HuH-7.5 (cell line): ENCODE data around the gene RAD9A.
A peak's percentile ranks its signal among the peaks of the same experiment; 100 is the strongest.

Experiments used
- DNase-seq: peaks from one replicate; pipeline ENCODE4 v3.0.0; 2011; ENCODE audit warnings: low spot score

RAD9A gene

DNA sequence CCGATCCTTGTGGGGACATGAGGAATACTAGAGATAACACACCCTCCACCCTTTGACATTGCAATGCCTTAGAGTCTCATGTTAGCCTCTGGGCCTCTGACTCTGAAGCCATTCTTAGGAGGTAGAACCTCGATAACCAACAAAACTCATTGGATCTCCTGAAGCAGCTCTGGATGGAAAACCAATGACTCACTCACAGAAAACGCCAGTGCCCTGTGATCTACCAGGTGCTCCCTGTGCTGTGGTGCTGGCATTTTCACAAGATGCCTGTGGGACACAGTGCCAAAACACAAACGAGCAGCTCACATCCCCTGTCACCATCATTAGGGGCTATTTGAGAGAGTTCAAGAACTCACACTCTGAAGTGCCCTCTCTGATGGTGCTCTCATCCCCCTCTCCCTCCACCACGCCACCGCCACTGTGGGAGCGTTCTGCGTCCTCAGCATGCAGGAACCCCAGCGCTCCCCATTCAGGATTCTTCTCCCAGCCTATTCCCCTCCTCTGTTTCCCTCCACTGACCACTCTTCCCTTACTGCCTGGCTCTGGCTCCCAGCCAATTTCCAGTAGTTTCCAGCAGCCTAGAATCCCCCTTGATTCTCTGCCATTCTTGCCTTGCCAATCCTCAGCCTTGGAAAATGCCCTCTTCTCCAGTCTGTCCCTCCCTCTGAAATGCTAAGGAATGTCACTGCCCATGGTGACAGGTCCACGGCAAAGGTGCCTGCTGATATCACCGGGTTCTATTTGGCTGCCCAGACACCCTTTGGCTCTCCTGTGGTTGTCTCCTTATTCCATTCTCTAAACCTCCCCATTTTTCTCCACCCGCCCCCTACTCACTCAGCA is 33.7 kb upstream of the RAD9A start:
- peak; percentile 21 for DNase-seq

DNA sequence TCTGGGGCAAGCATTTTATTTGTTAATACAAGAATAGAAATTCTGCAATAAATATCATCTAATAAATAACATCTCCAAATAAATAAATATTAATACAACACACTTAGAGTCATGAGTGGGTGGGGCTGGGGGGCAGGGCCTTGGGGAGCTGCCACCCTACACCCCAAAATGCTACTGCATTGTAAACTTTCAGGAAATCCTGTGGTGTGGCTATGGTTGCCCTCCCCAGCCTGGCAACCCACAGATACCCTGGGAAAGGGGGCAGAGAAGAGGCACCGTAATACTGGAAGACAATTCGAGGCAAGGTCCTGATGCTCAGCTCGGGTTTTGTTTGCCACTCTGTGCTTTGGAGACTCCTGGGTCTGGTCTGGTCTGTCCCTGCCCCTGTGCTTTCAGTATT is 27.6 kb upstream of the RAD9A start:
- no peak for DNase-seq

DNA sequence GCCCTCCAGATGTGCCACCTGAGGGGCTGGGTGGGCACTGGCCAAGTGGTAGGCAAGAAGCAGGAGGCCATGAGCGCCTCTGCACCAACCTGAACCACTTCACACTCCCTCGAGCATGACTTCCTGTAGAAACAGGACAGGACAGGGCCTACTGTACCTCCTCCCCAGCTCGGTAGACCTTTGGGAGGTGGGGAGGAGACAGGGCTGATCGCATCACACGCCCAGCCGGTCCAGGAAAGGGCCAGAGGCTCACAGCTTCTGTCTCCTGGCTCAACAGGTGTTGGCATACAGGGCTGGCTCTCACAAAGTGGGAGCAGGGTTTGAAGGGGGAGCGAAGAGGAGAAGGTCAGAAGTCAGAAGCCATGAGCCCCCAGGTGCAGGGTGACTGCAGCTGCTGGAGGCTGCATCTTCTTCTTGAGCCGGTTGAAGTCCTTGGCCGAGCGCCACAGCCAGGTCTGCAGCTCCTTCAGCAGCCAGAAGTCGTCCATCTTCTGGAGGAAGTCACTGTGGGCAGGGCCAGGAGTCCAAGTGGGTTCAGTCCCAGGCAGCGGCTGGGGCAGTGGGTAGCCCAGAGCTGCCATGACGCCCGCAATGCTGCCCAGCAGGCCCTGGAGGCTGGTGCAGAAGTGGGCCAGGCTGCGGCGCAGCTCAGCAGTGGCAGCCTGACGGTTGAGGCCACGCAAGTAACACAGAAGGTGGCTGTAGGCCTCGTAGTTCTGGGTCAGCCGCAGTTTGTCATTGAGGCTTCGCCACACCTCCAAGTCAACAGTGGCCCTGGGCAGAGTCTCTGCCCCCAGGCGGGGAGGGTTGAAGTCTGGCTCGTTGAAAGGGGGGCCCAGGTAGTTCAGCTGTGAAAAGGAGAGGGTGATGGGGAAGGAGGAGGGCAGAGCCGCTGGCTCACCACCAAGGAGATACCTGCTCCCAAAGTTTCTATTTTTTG is 26.7 kb upstream of the RAD9A start:
- DNase-seq = no peak

DNA sequence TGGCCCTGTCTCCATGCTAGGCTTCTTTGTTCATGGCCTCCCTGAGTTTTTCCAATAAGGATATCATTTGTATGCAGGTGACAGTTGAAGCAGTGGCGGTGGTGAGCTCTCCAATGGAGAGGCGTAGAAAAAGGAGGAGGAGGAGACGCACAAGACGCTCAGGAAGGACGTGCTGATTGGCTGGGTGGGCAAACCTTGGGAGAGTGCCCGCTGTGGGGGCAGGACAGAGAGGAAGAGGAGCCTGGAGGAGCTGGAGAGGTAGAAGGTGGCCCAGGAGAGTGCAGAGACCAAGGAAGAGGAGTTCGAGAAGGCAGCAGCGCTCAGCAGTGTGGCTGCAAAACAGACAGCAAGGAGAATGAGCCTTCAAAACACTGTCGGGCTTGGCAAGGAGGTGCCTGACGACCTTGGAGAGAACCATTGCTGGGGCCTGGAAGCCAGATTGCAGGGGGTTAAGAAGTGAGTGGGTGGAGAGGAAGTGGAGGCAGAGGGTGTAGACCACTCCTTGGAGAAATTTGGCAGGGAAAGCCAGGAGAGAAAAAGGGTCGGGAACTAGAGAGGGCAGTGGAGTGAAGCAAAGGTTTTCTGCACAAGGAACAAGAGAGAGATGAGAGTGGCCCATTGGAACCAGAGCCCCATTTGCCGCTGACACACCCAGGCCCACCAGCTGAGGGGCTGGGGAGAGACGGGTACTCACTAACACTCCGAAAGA is 25.9 kb upstream of the RAD9A start:
- no peak for DNase-seq

DNA sequence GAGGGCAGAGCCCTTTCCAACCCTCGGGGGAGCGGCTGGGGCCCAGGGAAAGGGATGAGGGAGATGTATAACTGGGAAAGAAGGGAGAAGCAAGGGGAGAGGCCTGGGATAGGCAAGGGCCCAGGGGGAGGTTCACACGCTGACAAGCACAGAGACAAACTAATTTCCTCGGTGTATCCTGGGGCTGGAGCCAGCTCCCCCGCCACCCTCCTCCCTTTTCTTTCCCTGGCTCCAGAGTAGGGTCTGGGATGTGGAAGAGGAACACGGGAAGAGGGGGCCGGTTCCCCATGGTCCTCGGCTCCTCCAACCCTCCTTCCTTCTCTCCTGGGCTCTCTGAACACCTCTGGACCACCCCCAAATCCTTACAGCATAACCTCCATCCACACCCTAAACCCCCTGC is 25.2 kb upstream of the RAD9A start:
- no peak for DNase-seq

DNA sequence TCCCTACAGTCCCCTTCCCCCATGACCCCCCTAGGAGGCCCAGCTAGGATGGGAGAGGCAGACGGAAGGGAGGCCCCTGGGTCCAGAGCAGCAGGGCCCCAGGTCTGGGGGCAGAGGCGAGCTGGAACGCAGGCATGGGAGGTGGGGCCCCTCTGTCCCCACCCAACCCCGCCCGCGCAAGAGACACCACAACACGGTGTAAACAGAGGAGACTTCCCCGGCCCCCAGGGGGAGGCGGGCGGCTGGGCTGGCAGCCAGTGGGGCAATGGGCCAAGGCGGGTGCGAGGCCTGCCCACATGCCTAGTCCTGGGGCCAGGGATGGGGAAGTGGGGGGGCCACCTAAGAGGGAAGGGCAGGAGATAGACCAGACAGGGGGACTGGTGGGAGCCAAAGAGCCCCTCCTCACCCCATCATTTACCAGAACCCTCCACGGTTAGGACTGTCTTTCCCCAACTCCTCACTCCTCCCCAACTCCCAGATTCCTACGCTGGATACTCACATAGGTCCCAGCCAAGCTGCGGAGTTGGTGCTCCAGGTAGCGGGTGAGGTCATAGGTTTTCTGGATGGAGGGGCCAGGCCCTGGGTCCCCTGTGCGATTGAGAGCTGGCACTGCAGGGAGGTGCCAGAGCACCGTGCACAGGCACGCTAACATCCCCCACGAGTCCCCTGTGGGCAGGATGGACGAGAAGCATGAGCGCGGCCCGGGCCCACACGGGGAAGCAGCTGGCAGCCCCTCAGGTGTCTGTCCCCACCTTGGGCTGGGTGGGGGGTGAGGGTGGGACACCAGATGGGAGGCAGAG is 24.6 kb upstream of the RAD9A start:
- DNase-seq = no peak

DNA sequence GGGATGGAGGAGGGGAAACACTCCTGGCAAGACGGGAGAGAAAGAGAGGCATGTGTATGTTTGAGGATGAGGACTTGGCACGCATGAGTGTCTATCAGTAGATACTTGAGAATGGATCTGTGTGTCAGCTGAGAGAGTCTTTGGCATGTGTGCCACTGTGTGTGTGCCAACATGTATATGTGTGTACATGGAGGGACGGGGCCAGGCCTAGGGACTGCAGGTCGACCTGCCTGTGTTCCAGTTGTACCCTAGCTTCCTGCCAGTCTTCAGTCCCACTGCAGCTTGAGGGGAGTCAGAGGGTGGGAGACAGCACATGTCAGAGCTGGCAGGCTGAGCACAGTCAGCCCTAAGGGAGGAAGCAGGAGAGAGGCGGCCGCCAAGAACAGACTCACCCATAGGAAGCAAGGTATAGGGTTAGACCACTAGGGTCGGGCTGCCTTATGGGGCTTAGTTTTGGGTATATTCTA is 24.0 kb upstream of the RAD9A start:
- DNase-seq = no peak

DNA sequence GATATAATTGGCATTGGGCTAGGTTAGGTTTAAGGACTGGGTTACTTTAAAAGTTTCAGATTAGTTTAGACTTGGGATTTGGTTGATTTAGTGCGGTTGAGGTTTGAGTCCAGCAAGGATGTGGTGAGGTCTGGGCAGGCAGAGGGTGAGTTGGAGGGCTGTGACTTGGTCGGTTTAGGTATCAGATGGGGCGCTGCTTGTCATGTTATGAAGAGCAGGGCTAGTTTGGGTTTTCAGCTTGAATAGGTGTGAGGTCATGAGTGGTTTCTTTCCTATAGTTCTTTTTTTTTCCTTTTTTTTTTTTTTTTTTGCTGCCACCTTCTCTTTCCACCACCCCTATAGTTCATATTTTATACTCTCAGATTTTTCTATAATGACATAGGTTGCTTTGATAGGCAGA is 23.2 kb upstream of the RAD9A start:
- DNase-seq = no peak

DNA sequence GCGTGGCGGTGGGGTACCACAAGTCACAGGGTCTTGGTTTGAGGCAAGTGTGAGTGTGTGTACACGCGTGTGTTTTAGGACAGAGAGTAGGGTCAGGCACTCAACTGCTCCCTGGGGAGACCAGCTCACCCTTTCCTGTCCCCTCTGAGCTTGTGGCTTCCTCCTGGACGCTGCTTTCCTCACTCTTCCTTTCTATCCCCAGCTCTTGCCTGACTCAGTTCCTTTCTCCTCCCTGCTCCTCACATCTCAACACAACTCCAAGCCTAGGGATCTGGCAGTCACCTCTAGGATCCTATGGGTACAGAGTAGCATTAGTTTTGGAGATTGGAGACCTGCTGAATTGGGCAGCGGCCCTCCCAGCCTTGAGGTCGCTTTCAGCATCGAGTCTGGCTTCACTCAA is 22.5 kb upstream of the RAD9A start:
- DNase-seq = no peak

DNA sequence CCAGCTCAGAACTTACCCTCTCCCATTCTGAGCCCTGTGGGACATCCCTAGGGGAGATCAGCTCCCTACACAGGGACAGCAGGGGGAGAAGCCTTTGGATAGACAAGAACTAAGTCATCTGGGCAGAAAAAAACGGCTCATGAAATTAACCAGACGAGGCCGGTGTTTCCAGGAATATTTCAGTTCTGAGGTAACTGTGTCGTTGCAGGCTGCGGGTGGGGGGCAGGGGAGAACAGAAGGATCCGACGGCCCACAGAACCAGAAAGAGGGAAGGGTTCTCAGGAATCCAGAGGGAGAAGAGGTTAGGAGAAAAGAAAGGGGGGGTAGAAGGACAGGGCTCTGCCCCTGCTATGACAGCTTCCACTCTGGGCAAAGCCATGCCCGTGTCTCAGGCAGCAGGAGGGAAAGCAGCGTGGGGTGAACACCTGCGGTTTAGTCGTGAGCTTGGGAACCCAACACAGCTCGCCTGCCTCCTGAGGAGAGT is 21.9 kb upstream of the RAD9A start:
- DNase-seq = no peak

DNA sequence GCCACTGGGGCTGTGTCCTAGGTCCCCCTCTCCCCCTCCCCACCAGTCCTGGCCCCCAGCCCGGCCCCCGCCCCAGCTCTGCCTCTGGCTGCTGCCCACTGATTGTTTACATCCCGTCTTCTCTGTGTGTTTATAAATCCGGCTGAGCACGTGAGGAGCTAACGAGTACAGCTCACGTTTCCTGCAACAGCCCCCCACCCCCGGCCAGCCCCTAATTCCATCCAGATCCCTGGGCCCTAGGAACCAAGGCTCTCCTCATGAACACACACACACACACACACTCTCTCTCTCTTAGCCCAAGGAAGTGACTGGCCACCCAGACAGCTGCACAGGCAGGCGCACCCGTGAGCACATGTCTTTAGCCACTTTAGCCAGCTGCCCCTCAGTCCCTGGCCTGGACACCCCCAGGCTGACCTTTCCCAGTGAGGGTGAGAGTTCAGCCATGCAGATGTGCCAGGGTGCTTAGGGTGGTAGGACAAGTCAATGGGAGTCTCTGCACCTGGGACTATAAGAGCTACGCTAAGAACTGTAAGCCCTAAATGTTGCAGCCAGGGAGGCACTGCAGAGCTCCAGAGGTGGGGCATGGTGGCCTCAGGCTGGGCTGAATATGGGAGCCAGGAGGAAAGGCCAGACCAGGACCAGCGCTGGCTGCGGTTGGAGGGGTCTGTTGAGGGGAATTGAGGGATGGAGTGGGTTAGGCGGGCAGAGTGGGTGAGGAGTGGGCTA is 21.3 kb upstream of the RAD9A start:
- no peak for DNase-seq

DNA sequence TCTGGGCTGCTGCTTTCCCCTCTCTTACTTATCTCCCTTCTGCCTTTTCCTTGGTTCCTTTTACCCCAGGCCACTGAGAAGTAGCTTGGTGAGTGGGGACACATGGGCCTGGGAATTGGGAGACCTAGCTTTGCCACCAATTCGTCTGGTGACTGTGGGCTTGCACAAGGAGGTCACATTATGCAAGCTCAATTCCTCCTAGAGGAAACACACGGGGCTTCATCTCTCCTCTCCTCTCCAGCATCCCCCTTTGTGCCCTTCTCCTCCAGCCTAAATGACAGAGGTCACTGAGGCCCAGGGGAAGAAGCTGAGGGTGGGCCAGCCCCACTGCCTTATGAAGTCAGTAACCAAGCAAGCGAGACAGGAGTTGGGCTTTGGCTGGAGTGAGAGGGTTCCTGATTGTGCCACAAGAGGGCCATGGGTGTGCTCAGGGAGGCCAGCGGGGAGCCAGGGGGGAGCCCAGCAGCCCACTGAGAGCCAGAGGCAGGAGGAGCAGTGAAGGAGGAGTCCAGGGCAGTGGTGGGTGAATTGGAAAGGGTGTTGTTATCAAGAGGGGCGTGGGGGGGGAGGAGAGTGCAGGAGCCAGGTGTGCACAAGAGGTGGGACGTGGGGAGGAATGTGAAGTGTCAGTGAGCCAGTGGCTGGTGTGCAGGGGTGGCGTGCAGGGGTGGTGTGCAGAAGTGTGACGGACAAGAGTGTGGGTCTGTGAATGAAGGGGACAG is 20.4 kb upstream of the RAD9A start:
- peak; percentile 100 for DNase-seq

DNA sequence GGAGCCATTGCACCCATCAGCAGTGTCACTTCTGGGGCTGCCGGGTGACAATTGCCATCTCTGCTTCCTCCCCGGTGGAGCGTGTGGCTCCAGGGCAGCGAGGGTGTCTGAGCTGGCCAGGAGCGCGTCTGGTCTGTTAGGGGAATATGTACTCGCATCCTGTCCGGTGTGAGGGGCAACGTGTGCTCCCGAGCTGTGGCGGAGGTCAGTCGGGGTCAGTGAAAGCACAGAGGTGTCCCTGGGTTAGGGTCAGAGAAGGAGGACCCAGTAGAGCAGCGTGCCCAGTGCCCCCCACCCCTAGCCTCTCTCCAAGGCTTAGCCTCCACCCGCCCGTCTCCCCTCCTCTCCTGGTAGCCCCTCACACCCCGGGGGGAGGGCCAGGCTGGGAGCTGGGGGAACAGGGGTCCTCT is 19.9 kb upstream of the RAD9A start:
- peak; percentile 90 for DNase-seq

DNA sequence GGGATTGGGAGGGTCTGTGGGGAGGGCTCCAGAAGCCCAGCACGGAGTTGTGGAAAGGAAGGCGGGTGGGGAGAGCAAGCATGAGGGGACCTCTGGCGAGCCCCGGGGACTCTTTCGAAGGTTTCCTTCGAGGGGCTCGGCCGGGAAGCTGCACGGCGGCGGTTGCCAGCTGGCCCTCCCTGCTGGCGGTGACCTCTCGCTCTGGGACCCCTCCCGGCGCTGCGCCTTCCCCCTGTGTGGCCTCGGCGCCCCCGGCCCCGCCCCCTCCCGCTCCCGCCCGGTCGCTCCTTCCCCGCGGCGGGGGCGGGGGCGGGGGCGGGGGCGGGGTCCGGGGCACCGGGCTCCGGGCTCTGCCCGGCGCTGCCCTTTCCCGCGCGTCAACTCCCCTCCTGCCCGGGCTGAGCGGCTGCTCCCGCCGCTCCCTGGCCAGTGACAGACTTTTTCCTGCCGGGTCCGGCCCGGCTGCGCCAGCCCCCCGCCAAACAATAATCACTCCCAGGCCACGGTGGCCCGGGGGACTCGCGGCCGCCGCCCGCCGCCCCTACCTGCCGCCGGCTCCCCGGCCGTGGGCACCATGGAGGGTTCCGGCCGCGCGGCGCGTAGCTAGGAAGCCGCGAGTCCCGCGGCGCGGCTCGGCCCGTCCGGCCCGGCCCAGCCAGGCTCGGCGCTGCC is 19.3 kb upstream of the RAD9A start:
- DNase-seq = peak; percentile 93

DNA sequence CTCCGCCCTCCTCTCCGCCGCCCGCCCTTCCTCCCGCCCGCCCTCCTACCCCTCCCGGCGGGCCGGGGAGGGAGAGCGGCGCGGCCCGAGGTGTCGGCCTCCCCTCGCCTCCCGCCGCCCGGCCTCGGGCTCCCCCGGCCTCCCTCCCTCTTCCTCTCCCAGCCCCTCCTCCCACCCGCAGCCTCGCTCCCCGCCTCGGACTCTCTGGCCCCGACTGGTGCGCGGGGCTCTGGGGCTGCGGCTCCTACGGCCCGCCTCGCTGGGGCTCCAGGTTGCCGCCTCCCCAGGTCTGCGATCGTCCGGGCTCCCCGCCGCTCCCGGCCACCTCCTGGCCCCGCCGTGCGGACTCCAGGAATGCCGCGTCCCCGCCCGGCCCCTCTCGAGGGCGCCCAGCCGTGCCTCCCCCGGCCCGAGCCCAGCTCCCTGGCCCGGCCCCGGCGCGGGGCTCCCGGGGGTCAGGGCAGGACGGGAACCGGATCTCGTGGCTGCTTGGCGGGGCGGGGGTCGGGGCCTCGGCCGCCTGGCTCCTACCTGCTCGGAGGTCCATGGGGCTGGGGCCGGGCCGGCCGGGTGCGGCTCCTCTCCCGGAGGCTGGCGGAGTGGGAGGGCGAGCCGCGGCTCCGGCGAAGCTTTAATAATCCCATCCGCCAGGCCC is 18.7 kb upstream of the RAD9A start, which contains the start of gene CLCF1:
TSS of gene CLCF1 (minus strand) at position 606 of the 655 bp plus-strand sequence. CDS start at position 547, 59 bp downstream.
- DNase-seq = peak; percentile 98

DNA sequence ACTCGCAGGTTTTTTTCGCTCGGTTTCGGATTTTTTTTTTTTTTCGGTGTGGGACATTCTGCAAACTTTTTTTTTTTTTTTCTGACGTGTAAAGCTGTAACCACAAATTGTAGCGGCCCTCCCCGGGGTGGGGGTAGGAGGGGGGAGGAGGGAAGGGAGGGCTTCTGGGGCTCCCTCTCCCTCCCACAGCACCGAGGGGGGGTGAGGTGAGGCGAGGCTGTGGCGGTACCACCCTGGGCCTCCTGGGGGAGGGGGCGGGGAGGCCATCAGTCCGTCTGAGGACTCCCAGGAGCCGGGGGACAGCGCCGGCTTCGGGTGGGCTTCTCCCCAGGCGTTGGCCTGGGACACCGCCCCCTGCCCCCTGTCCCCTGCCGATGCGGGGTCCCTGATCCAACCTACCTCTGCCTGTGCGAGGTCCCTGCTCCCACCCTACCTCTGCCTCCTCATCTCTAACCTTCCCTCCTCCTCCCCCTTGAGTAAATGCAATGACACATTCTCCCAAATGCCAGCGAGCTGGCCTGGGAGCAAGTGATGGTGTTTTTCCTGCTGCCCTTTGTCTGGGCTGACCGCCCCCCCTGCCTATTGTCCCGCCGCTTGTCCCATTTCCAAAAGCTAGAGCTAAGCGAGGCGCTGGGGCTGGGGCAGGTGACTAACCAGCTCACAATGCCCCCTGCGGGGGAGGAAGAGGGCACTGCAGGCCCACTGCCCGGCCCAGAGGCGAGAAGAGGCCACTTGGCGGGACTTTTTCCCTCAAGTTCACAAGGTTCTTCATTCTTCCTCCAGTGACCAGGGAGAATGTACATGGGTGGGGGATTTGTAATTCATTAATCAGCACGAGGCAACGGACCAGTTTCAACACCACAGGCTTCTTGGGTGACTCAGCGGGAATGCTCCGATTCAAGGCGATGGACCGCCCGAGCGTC is 17.9 kb upstream of the RAD9A start:
- DNase-seq = peak; percentile 100

DNA sequence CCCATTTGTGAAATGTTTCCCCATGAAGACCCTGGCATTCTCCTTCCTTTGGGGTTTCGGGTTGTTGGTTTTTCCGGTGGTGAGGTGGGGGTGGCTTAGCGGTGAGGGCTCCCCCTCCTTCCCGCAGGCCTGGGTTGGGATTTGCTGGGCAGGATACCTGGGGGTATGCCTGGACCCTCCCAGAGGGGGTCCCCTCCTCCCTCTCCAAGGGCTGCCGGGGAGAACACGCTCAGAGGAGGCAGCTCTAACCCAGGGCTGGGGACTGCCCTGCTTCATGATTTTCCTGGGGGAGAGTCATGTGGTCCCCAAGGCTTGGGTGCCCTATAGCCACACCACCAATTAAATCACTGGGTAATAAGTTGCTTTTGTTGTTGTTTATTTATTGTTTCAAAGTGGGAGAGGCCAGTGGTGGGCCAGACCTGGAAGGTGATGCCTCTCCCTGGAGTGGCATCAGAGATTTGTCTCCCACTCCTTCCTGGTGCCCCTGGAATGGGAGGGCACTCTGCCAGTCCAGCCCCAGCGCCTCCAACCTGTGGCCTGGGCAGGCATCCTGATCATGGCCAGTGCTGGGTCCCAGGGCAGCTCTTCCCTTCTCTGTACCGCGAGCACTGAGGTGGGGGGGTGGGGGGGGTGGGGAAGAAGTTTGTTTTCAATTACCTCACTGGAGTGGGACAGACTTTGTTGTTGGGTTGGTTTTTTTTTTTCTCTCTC is 17.1 kb upstream of the RAD9A start:
- no peak for DNase-seq
